Suprapubic skin (tissue), 4 donors: Measurements from ENCODE around the gene SETMAR.

Experiments used
- CTCF ChIP-seq, 2 donors: fragments of 200-600 bp in 1 of 2; fragments of 450-650 bp in 1 of 2; sonication (generic) in 1 of 2; IDR thresholded peaks; one replicate each; pipeline ENCODE4 v1.5.1; 2016 to 2019; ENCODE audit warnings: antibody characterized with exemption in 2 of 2, mild to moderate bottlenecking in 1 of 2, moderate library complexity in 1 of 2
- POLR2A ChIP-seq, 2 donors: fragments of 450-650 bp; IDR thresholded peaks; one replicate each; pipeline ENCODE4 v1.6.1; 2017; ENCODE audit warnings: antibody characterized with exemption in 2 of 2, mild to moderate bottlenecking in 2 of 2, moderate library complexity in 2 of 2
- POLR2AphosphoS5 ChIP-seq, 3 donors: sonication (generic); formaldehyde crosslinking; IDR thresholded peaks; one replicate each; pipeline ENCODE4 v1.6.1; 2017; ENCODE audit warnings: antibody characterized with exemption in 3 of 3

- TF ChIP-seq CTCF (IDR thresholded peaks at IDR 0.05) (no peak), POLR2A (IDR thresholded peaks at IDR 0.05) (no peak), POLR2AphosphoS5 (IDR thresholded peaks at IDR 0.05) (no peak)
Measured at GRCh38 chr3:4351872-4352271, 48.7 kb downstream of the SETMAR start.
